Measurements from ENCODE around the gene C17orf100.

Gene C17orf100

DNA sequence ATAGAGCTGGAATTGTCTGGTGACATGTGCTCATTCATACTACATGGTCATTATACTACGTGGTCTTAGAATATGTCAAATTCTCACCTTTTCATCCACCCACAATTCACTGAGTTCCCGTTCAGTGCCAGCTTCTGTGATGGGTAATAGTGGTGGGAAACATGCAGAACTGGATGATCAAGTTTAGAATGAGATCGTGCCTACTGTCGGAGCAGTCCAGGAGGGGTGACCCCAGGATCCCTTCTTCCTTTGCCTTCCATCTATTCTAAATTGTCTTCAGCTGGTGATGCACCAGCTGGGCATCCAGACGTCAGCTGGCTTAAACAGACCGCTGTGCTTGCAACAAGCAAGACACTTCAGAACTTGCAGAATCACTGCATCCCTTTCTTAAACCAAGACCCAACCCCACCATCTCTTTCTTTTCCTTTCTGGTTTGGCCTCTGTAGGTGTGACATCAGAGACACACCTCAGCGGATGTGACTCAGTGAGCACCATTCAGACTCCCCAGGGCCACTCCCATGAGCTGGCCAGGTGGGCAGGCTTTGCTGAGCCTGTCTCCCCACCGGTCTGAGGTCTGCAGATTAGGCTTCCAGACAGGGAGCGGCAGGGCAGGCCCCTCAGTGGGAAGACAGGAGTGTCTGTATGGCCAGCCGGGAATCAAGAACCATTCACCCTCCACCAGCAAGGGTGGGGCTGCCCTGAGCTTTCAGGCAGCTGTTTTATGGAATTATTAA is 18.1 kb downstream of the C17orf100 start:
- DNase-seq (ENCODE audit: low read depth in 2 of 2) = no peak

DNA sequence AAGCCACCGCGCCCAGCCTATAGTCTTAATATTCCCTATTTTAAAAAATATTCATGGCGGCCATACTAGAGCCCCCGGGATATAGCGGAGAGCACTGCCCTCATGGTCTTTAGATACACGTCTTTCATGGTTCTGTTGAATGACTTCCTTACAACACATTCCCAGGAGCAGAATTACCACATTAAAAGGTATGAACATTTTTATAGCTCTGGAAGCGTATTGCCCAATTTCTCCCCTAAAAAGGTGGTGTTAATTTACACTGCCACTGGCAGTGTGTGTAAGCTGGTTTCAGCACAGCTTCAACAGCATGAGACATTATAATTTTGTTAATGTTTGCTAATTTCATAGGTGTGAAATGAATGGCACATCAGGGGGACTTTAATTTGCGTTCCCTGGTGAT is 19.0 kb downstream of the C17orf100 start:
- DNase-seq (ENCODE audit: low read depth in 2 of 2) = no peak

DNA sequence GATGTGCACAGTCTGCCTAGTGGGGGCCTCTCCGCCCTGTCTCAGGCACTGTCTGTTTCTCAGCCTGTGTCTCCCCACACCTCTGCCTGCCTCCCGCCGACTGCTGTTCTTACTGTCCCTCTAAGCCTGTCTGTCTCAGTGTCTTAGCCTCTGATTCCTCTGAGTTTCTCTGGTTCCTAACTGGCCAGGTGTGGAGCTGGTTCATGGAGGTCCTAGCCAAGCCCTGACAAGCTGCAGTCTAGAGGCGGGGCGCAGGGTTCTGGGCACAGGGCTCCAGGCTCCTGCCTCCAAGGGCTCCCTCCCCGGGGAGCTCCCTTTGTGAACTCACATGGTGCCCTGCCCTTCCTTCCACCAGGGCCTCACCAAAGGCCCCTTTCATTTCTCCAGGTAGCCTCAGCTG is 19.4 kb downstream of the C17orf100 start:
- DNase-seq (ENCODE audit: low read depth in 2 of 2) = no peak

DNA sequence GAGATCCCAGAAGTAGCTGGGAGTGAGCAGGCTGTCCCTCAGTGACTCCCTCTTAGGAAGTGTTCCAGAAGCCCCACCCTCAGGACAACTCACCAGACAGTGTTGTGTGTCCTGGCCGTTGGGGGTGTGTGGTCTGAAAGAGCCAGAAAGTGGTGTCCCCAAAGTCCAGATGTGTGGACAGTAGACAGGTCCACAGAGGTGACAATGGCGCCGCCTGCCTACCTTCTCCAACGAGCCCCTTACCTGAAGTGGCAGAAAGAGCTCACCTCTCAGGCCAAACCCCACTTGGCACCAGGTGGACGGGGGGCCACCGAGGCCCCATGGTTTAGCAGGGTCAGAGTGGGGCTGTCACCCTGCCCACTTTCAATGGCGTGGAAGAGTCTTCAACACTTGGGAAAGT is 19.9 kb downstream of the C17orf100 start:
- no peak for DNase-seq (ENCODE audit: low read depth in 2 of 2)

DNA sequence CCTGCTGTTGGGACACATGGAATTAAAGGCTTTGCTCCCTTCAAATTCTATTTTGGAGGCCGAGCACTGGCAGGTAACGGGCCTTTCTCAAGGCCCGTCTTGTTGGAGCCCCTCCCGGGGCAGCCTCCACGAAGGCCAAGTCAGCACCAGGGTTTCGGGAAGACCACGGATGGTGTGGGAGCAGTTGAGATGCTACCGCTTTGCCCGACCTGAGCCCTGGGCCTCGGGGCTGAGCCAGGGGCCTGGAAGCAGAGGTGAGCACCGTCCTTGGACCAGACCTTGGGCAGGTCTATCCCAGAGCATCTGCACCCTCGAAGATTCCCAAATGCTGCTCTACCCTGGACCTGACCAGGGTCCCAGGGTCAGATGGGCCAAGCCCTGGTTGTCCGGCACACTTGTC is 23.0 kb downstream of the C17orf100 start:
- DNase-seq (ENCODE audit: low read depth in 2 of 2) = no peak

DNA sequence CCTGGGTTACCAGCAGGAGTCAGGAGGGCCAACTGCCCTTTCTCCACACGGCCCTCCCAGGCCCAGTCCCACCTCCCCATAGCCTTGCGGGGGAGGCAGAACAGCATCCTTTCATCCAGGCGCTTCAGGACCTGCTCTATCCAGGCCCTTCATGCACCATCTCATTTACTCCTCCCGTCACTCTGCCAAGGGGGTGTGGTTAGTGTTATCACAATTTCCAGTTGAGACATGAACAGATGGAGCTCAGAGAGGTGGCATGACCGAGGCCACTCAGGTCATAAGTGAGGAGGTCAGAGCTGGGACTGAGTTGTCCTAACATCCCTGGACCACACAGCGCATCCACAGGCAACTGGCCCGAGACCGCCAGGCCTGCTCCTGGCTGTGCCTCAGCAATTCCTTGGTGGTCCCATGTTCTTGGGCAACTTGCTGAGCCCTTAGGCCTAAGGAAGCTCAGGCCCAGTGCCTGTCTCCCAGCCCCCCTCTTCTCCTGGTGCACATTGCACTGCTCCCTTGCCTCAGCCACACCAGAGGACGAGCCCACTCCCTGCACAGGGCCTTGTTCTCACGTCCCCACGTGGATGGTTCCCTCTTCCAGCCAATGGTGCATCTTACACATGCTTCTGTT is 23.8 kb downstream of the C17orf100 start:
- DNase-seq (ENCODE audit: low read depth in 2 of 2) = no peak

DNA sequence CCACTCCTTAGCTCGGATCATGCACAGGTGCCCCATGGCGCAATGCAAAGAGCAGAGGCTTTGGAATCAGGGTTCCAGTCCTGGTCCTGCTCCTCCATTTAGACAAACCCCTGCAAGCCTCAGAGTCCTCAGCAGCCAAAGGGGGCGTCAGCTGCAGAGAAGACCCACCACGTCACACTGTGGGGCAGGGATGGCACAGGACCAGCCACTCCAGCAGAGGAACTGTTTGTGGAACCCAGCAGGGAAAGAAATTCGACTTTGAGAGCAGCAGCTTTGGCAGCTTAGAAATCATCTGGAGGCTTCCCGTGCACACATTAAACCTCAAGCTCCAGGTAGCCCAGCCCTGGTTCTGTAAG is 25.2 kb downstream of the C17orf100 start:
- DNase-seq (ENCODE audit: low read depth in 2 of 2) = no peak

DNA sequence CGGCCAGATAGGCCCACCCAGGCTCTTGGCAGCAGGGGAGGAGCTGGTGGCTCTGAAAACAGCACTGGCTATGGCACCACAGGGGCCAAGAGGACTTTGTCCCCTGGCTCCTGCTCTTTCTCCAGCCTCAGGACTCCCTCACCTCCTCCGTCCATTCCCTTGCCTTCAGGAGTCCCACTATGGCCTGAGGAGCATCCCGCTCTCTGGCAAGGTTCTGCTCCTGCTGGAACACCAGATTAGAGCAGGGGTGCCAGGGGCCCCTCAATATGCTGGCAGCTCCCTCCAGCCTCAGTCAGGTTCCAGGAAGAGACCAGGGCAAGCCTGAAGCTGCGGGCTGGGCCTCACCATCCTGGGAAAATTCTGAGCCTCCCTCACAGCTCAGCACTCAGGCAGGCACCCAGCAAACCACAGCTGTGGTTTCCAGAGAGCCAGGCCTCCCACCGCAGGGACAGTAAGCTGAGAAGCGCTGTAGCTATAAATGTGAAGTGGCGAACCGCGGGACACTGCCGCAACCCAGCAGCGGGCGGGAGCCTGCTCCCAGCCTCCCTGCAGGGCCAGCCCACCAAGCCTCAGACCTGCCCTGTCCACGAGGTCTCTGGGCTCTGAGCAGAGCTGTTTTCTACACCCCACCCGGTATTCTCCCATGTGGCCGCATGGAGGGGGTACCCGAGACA is 25.7 kb downstream of the C17orf100 start:
- DNase-seq (ENCODE audit: low read depth in 2 of 2) = no peak

DNA sequence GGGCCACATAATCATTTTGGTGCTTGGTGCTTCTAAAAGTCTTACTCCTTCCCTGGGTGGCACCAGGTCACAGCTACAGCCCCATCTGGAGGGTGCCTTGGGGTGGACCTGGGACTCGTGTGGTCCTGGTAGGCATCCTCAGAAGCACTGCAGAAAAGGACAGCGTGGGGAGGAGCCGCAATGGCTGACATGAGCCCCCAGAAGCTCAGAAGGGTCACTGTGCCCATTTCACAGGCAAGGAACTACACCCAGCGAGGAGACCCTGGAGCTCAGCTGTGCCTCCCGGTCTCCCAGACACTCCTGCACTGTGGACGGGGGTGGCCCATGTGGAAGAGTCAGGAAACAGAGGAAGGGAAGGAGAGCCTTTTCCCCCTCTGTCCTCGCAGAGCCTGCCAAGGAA is 26.4 kb downstream of the C17orf100 start:
- DNase-seq (ENCODE audit: low read depth in 2 of 2) = no peak

DNA sequence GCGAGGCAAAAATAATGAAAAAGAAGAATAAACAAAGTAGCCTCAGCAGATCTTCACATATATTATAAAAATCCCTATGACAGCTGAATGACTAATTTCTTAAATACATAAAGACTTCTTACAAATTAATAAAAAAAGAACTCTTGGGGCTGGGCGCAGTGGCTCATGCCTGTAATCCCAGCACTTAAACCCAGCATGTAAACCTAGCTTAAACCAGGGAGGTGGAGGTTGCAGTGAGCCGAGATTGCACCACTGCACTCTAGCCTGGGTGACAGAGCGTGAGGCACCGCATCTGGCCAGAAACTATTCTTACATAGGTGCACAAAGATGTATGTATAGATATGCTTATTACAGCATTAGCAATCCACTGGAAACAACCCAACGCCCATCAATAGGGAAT is 27.7 kb downstream of the C17orf100 start:
- no peak for DNase-seq (ENCODE audit: low read depth in 2 of 2)

DNA sequence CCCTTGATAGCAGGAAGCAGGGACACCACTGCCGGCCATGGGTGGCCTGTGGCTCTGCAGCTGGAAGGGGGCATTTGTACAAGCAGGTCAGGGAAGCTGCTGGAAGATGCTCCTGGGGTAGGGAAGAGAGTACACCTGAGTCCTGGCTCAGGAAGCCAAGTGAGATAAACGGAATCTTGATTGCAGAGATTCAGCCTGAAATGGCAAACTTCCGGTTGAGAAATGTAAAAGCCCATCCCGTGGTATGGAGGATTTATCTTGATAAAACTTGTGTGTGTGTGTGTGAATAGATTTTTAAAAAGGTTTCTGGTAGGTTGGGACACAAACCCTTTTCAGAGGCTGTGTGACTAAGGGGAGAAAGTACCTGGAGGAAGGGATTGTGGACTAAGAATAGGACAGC is 29.6 kb downstream of the C17orf100 start:
- no peak for DNase-seq (ENCODE audit: low read depth in 2 of 2)

DNA sequence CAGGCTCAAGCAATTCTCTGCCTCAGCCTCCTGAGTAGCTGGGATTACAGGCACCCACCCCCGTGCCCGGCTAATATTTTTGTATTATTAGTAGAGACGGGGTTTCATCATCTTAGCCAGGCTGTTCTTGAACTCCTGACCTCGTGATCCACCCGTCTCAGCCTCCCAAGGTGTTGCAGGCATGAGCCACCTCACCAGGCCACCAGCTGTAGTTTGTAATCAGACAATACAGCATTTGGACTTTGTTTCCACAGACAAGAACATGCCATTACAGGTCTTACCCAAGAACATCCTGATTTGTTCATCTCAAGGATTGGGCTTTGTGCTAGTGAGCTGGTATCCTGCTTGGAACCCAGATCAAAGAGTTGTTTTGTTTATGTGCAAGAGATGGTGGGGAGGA is 30.1 kb downstream of the C17orf100 start:
- DNase-seq (ENCODE audit: low read depth in 2 of 2) = no peak

DNA sequence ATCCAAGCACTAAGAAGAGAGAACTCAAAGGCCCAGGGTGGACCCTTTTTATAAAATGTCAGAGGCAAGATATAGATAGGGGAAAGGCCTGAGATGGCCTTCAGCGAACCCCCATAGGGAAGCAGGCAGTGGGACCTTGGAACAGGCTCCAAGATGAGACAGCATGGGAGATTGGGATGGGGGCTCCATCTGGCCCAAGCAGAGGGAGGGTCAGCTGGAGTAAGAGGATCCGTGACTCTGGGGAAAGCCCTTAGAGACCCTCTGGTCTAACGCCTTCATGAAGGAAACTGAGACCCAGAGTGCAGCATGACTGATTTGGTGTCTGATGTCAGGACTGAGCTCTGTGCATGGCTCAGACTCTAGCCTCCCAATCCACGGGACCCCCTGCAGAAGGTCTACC is 30.8 kb downstream of the C17orf100 start:
- DNase-seq (ENCODE audit: low read depth in 2 of 2) = no peak

DNA sequence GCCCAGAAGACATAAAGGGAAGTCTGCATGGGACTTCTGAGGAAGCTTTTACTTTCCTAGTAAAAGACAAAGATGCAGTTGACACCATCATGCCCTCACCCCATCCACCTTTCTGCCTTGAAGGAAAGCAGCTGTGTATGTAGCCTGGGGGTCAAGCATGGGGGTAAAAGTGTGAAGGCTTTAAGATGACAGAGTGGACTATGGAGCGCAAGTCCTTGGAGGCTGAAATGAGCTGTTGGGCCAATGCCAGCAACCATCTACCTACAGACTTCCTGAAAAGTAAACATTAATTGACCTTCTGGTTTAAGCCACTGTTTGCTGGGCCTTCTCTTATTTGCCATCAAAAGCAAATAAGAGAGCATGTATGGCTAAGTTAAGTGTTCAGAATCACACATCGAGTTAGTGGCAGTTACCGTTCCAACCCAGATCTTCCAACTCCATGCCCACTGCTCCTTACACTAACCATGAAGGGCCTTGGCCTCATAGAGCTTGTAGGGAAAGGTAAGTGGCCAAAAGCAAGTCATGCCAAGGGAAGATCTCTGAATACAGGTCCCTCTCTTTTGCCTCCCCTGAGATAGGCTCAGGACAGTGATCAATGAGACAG is 31.6 kb downstream of the C17orf100 start:
- no peak for DNase-seq (ENCODE audit: low read depth in 2 of 2)

DNA sequence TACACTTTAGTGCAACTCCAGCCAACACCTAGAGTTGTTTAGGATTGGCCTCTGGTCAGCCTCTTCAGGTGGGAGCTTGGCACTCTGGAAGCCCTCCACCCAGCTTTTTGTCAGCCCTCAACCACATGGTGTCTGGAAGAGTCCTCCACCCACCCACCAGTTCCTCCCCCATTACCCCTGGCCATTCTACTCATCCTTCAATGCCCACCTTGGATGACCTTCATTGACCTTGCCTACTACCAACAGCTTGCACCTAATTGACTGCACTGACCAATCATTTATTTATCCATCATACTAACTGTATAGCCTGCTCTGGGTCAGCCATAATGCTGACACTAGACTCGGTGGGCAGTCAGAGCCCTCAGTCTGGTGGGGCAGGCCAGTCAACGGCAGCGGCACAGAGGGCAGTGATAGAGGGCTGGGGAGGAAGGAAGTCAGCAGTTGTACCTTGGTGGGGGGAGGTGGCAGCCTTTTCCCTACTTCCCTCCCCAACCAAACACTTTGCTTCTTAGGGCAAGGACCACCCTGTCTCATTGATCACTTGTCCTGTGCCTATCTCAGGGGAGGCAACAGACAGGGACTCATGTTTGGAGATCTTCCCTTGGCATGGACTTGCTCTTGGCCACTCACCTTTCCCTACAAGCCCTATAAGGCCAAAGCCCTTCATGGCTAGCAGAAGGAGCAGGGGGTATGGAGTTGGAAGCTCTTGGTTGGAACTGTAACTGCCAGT is 32.3 kb downstream of the C17orf100 start:
- no peak for DNase-seq (ENCODE audit: low read depth in 2 of 2)

DNA sequence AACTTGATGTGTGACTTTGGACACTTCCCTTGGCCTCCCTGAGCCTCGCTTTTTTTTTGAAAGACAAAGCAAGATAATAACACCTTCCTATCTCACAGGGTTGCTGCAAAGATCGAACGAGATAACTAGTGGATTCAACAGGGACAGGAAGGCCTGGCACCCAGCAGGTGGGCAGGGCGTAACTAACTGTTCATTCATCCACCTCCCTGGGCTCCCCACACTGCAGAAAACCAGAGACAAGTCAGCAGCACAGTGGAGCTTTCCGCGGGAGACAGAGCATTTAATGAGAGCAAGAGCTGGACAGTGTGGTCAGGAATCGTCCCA is 32.9 kb downstream of the C17orf100 start:
- DNase-seq (ENCODE audit: low read depth in 2 of 2) = no peak

DNA sequence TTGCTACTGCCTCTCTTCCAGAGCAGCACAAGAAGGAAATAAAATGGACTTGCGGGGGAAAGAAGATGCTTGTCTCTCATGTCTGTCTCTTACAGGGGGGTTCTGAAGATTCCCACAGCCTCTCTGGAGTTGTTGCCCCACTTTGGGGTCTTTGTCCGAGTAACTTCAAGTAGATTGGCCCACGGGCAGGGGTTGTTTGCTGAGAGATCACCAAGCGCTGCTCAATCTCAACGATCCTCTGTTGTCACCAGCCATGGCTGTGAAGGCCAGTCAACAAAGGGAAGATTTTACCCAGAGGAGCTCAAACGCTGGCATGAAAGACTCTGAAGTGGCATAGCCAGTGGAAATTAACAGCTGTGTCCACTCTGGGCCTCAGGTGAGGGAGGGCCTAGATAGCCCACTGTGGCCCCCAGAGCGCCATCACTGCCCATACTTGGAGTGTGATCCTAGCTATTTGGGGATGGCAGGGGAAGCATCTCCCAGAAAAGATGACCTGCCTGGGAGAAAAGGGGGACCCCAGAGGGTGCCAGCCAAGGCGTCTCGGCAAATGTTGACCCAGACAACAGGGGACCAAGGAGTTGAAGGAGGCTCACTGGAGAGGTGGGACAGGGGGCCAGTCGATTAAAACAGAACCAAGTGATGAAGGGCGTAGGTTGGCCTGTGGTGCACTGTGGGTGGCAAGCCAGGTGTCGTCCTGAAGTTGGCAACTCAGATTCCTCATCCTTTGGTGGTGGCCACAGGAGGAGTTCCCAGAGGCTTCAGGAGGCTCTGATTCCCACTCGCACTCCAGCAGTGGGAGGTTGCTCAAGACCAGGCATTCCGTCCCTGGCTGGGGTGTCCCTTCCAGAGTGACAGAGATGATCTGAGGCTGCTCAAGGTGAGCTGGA is 33.6 kb downstream of the C17orf100 start:
- DNase-seq (ENCODE audit: low read depth in 2 of 2) = no peak

DNA sequence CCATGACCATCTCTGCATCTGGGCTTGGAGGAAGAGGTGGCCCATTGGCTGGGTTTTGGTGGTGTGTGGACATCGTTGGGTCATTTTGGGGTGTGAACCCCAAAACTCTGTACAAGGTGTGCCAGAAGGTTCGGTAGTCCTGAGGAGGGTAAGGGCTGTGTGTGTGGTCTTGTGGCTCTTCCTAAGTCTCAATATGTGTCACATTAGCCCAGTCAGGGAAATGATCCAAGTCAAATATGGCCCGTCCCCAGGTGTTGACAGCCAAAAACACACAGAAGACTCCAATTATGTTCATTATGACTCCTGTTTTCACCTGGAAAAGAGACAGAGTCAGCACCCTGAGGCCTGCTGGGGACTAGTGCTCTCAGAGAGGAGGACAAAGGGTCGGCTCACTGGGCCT is 34.5 kb downstream of the C17orf100 start:
- no peak for DNase-seq (ENCODE audit: low read depth in 2 of 2)

DNA sequence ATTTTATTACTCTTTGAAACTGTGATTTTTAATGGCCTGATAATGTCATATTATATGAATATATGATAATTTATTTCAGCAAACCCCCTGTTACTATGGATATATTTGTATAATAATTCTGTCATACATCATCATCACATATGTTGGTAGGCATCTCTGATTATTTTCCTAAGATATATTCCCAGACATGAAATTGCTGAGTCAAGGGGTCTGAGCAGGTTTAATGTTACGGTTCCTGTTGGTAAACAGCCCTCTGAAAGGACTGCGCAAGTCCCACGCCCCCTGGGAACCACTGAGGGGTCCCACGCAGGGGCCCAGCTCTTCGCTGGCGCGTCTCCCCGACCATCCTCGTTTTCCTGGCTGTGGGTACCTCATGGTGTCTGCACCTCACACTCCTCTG is 37.4 kb downstream of the C17orf100 start:
- no peak for DNase-seq (ENCODE audit: low read depth in 2 of 2)

DNA sequence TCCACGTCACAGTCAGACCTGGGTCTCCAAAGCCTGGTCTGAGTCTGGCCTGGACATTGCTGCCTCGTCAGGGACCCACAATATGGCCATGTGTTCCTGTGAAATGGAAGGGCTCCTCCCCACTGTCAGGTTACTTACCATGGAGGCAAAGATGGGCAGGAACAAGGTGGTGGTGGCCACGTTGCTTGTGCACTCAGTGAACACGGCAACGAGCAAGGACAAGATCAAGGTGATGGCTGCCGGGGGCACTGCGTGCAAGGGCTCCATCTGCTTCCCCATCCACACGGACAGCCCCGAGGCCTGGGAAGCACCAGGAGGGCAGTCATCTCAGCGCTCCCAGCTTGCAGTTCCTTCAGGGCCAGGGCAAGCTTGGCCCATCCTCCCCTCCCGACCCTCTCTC is 39.1 kb downstream of the C17orf100 start:
- no peak for DNase-seq (ENCODE audit: low read depth in 2 of 2)

DNA sequence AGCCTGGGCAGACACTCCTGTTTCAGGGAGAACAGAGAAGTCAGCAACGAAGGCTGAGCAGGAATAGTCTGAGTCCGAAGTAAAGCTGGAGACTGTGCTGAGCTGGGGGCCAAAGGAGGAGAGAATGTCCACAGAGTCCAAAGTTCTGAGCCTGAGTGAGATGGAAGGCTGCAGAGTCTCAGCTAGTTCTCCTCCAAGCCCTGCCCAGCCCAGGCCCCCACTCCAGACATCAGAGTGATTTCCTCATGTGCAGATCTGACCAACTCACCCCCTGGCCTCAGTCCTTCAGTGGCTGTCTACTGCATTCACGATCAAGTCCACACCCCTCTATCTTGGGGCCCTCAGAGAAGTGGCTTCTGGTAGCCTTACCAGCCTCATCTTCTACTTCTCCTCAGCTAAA is 40.0 kb downstream of the C17orf100 start:
- DNase-seq (ENCODE audit: low read depth in 2 of 2) = no peak
